NB4 (cell line): Measurements from ENCODE around the gene SCGB3A1.

Experiments
- MYC ChIP-seq: IDR thresholded peaks from 2 replicates; pipeline ENCODE4 v1.6.1; 2011; ENCODE audit warnings: low read depth, low read length
- POLR2A ChIP-seq: IDR thresholded peaks from 2 replicates; pipeline ENCODE4 v1.6.1; 2011; ENCODE audit warnings: mild to moderate bottlenecking; ENCODE audit not compliant: insufficient read length; ENCODE audit errors: extremely low read depth
- TF ChIP-seq, protein P1 (sequence below): IDR thresholded peaks from one replicate; pipeline ENCODE4 v1.5.1; 2012; ENCODE audit warnings: low read depth, low read length

DNA sequence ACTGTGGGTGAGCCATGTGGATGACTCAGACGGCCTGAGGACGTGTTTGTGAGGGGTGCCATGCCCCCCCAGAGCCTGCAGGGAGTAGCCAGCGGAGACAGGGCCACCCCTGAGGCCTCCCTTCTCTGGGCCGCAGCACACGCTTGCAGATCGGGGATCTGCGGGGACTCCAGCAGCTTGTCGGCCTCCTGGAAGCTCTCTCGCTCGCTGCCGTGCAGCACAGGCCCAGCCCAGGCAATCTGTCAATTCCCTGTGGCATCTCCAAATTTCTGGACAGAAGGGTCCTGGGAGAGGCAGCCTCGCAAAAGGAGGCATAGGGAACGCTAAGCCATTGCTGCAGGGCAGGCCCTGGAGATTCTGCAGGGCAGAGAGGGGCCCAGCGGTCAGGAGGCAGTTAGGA is 36.9 kb upstream of the SCGB3A1 start:
- TF ChIP-seq, protein P1, sequence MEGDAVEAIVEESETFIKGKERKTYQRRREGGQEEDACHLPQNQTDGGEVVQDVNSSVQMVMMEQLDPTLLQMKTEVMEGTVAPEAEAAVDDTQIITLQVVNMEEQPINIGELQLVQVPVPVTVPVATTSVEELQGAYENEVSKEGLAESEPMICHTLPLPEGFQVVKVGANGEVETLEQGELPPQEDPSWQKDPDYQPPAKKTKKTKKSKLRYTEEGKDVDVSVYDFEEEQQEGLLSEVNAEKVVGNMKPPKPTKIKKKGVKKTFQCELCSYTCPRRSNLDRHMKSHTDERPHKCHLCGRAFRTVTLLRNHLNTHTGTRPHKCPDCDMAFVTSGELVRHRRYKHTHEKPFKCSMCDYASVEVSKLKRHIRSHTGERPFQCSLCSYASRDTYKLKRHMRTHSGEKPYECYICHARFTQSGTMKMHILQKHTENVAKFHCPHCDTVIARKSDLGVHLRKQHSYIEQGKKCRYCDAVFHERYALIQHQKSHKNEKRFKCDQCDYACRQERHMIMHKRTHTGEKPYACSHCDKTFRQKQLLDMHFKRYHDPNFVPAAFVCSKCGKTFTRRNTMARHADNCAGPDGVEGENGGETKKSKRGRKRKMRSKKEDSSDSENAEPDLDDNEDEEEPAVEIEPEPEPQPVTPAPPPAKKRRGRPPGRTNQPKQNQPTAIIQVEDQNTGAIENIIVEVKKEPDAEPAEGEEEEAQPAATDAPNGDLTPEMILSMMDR: no peak
- TF ChIP-seq POLR2A (no peak), MYC (no peak)
